H1 (cell line): Measurements from ENCODE around the gene BTRC.

Experiments
- CBX8 ChIP-seq: fragments of 300-800, 300-1000 bp; sonication (generic); IDR thresholded peaks from 2 replicates; pipeline ENCODE4 v1.7.1; 2016; ENCODE audit warnings: low read depth, low read length, borderline replicate concordance
- CEBPB ChIP-seq: IDR thresholded peaks from 2 replicates; pipeline ENCODE4 v1.6.1; 2012; ENCODE audit warnings: low read depth, low read length
- CHD1 ChIP-seq: IDR thresholded peaks from 2 replicates; pipeline ENCODE4 v1.6.1; 2012; ENCODE audit warnings: low read depth, low read length, improper control_type of control experiment
- CTCF ChIP-seq, 3 experiments: IDR thresholded peaks; 1 replicate in 2 of 3; 2 replicates in 1 of 3; pipeline versions ENCODE4 v1.5.1 to v1.6.1; 2011; ENCODE audit warnings: low read length in 3 of 3, mild to moderate bottlenecking in 3 of 3, inconsistent platforms in 2 of 3, low read depth in 1 of 3, moderate library complexity in 1 of 3; ENCODE audit not compliant: insufficient read depth in 1 of 3; ENCODE audit errors: control extremely low read depth in 1 of 3
- EZH2 ChIP-seq: fragments of 200-600 bp; sonication (generic); IDR thresholded peaks from 2 replicates; pipeline ENCODE4 v1.7.1; 2012; ENCODE audit warnings: low read depth, mild to moderate bottlenecking, moderate library complexity, low read length, inconsistent platforms; ENCODE audit not compliant: severe bottlenecking
- GABPA ChIP-seq: IDR thresholded peaks from 2 replicates; pipeline ENCODE4 v1.6.1; 2011; ENCODE audit warnings: mild to moderate bottlenecking, low read length, moderate library complexity, borderline replicate concordance; ENCODE audit not compliant: insufficient read depth
- JUND ChIP-seq: IDR thresholded peaks from 2 replicates; pipeline ENCODE4 v1.6.1; 2011; ENCODE audit warnings: mild to moderate bottlenecking, improper control_type of control experiment, low read length
- KDM5A ChIP-seq: fragments of 200-600 bp; IDR thresholded peaks from 2 replicates; pipeline ENCODE4 v1.7.1; 2012; ENCODE audit warnings: mild to moderate bottlenecking, low read length, inconsistent platforms, mixed read lengths
- RAD21 ChIP-seq, 2 experiments: IDR thresholded peaks in 1 of 2; conservative IDR thresholded peaks in 1 of 2; 2 replicates each; pipeline ENCODE4 v1.6.1; 2011; ENCODE audit warnings: low read depth in 2 of 2, low read length in 2 of 2, improper control_type of control experiment in 1 of 2, inconsistent platforms in 1 of 2, mild to moderate bottlenecking in 1 of 2, moderate library complexity in 1 of 2
- RFX5 ChIP-seq: IDR thresholded peaks from 2 replicates; pipeline ENCODE4 v1.6.1; 2011; ENCODE audit warnings: low read depth, low read length, improper control_type of control experiment, borderline replicate concordance
- SIN3A ChIP-seq, 2 experiments: IDR thresholded peaks in 1 of 2; conservative IDR thresholded peaks in 1 of 2; 2 replicates each; pipeline ENCODE4 v1.6.1; 2011 to 2012; ENCODE audit warnings: low read length in 2 of 2, improper control_type of control experiment in 1 of 2, low read depth in 1 of 2, mild to moderate bottlenecking in 1 of 2
- TEAD4 ChIP-seq: IDR thresholded peaks from 2 replicates; pipeline ENCODE4 v1.6.1; 2012; ENCODE audit warnings: low read depth, low read length, inconsistent platforms, mixed read lengths
- USF2 ChIP-seq: IDR thresholded peaks from 2 replicates; pipeline ENCODE4 v1.6.1; 2011; ENCODE audit warnings: low read length, improper control_type of control experiment

- no peak for TF ChIP-seq JUND
- no peak for TF ChIP-seq CTCF (IDR thresholded peaks at IDR 0.05; ENCODE audit: control extremely low read depth in 1 of 3, insufficient read depth in 1 of 3, low read depth in 1 of 3, low read length in 3 of 3)
- TF ChIP-seq RFX5, result no peak
- no peak for TF ChIP-seq CEBPB
- TF ChIP-seq RAD21 (IDR thresholded peaks at IDR 0.05 in 1 of 2, conservative IDR thresholded peaks at IDR 0.05 in 1 of 2; ENCODE audit: low read depth in 2 of 2, low read length in 2 of 2), result no peak
- TF ChIP-seq SIN3A (conservative IDR thresholded peaks at IDR 0.05 in 1 of 2, IDR thresholded peaks at IDR 0.05 in 1 of 2; ENCODE audit: low read depth in 1 of 2, low read length in 2 of 2), result no peak
- no peak for TF ChIP-seq CHD1
- TF ChIP-seq KDM5A, result no peak
- TF ChIP-seq EZH2, result no peak
- TF ChIP-seq CBX8, result no peak
- no peak for TF ChIP-seq TEAD4
- no peak for TF ChIP-seq USF2
- TF ChIP-seq GABPA, result no peak
Observed at GRCh38 chr10:101403161-101403560, 49.2 kb downstream of the BTRC start.
